ENCODE measurements around the gene PNPLA7. TPM values are rescaled to one million over a fixed set of nuclear protein-coding genes. Genes with fewer than 3 reads are reported as not detected.

Gene PNPLA7
- total and polyA plus RNA-seq, 3 donors from 2014 or later = 4.2 to 17.8 (median 10.9) TPM

GRCh38 chr9:137486141-137486490 is 64.1 kb downstream of the PNPLA7 start:
- no peak for DNase-seq
- H3K4me3 ChIP-seq = no peak overlapping the region
- H3K27ac ChIP-seq = no peak overlapping the region
- WGBS, 2 donors = 95 to 98% methylated on average over 15 of the region's 15 CpGs
- no peaks in the 10 kb centered on the region for H3K27me3 ChIP-seq
- intact Hi-C loops (cut with DNase I; ENCODE audit: low total_unique reads) = no loop called here
- no peaks in the 10 kb centered on the region for H3K9me3 ChIP-seq
- no peak for TF ChIP-seq POLR2A (IDR thresholded peaks at IDR 0.05)
- TF ChIP-seq, protein P1, sequence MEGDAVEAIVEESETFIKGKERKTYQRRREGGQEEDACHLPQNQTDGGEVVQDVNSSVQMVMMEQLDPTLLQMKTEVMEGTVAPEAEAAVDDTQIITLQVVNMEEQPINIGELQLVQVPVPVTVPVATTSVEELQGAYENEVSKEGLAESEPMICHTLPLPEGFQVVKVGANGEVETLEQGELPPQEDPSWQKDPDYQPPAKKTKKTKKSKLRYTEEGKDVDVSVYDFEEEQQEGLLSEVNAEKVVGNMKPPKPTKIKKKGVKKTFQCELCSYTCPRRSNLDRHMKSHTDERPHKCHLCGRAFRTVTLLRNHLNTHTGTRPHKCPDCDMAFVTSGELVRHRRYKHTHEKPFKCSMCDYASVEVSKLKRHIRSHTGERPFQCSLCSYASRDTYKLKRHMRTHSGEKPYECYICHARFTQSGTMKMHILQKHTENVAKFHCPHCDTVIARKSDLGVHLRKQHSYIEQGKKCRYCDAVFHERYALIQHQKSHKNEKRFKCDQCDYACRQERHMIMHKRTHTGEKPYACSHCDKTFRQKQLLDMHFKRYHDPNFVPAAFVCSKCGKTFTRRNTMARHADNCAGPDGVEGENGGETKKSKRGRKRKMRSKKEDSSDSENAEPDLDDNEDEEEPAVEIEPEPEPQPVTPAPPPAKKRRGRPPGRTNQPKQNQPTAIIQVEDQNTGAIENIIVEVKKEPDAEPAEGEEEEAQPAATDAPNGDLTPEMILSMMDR (IDR thresholded peaks at IDR 0.05) = no peak
- no peaks in the 10 kb centered on the region for H3K36me3 ChIP-seq (ENCODE audit: low read depth, missing control alignments)
- peaks cover 10% of the 10 kb centered on the region for H3K4me1 ChIP-seq

DNA sequence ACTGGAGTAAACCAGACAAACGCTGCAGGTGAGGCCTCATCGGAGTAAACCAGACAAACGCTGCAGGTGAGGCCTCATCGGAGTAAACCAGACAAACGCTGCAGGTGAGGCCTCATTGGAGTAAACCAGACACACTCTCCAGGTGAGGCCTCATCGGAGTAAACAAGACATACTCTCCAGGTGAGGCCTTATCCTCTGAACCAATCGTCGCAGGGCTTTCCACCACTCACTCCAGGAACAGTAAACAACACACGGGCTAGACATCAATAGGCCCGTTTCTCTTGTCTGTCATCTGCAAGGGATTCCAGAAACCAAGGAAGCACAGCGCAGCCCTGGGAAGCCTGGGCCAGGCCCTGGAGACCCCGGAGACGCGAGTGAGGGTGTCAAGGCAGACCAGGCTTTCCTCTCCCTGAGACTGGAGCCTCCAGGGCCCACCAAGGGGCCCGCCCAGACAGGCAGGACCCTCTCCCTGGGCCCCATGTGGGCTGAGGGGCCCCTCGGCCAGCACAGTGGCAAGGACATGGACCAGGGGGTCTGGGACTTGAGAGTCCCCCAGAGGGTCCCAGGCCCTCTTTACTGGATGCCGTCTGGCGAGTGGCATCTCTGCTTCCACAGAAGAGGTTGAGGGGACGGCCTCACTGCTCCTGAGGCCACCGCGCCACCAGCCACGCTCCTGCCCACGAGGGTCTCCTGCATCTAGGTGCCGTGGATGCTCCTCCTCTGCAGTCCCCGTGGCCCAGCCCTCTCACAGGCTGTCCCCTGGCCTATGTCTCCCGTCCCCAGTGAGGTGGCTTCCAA is 64.7 kb downstream of the PNPLA7 start:
- Histone ChIP-seq H3K4me3 (no peak overlapping the region), H3K4me1 (peaks cover 10% of the 10 kb centered on the region), H3K27ac (no peak overlapping the region), H3K27me3 (no peaks in the 10 kb centered on the region), H3K36me3 (ENCODE audit: low read depth, missing control alignments) (no peaks in the 10 kb centered on the region), H3K9me3 (no peaks in the 10 kb centered on the region)
- TF ChIP-seq POLR2A (IDR thresholded peaks at IDR 0.05) = no peak
- TF ChIP-seq, protein P1 (IDR thresholded peaks at IDR 0.05) = no peak
- DNase-seq = no peak
- 90 to 97% methylated on average over 13 to 26 of the region's 26 CpGs for WGBS, 2 donors
- intact Hi-C loops (cut with DNase I; ENCODE audit: low total_unique reads) = no loop called here

GRCh38 chr9:137484551-137485315 is 65.5 kb downstream of the PNPLA7 start:
- no peak overlapping the region for H3K27ac ChIP-seq
- 94 to 95% methylated on average over 11 to 27 of the region's 27 CpGs for WGBS, 2 donors
- H3K4me3 ChIP-seq = no peak overlapping the region
- intact Hi-C loops (cut with DNase I; ENCODE audit: low total_unique reads) = no loop called here
- no peaks in the 10 kb centered on the region for H3K27me3 ChIP-seq
- no peaks in the 10 kb centered on the region for H3K36me3 ChIP-seq (ENCODE audit: low read depth, missing control alignments)
- no peaks in the 10 kb centered on the region for H3K9me3 ChIP-seq
- peaks cover 14% of the 10 kb centered on the region for H3K4me1 ChIP-seq
- DNase-seq = no peak
- no peak for TF ChIP-seq POLR2A (IDR thresholded peaks at IDR 0.05)
- TF ChIP-seq, protein P1 (IDR thresholded peaks at IDR 0.05) = no peak

DNA sequence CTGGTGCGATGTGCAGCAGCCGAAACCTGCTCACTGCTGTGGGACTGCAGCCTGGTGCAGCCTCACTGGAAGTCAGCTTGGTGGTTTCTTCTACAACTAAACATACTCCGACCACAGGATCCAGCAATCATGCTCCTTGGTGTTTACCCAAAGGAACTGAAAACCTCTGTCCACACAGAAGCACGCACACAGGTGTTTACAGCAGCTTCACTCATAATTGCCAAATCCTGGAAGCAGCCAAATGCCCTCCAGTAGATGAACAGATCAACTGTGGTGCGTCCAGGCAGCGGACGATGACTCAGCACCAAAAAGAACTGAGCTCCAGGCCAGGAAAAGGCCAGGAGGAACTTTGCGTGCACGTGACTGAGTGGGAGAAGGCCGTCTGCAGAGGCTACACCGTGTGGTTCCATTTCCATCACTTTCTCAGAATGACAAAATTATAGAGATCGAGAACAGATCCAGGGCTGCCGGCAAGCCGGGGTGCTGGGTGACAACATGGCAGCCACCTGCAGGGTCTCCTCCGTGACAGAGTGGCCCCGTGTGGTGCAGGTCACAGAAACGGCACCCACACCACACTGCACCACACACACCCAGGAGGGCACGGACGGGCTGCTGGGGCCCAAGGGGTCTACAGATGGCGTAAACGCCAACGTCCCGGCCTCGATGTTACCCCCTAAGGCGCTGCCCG is 68.0 kb downstream of the PNPLA7 start:
- Histone ChIP-seq H3K36me3 (ENCODE audit: low read depth, missing control alignments) (no peaks in the 10 kb centered on the region), H3K4me3 (no peak overlapping the region), H3K27me3 (no peaks in the 10 kb centered on the region), H3K27ac (peak overlapping the region in 1 of 2 donors; percentile 50), H3K9me3 (no peaks in the 10 kb centered on the region), H3K4me1 (peaks cover 16% of the 10 kb centered on the region)
- intact Hi-C loops (cut with DNase I; ENCODE audit: low total_unique reads) = no loop called here
- TF ChIP-seq, protein P1 (IDR thresholded peaks at IDR 0.05) = no peak
- no peak for TF ChIP-seq POLR2A (IDR thresholded peaks at IDR 0.05)
- peak; percentile 69 for DNase-seq
- 75 to 78% methylated on average over 26 of the region's 26 CpGs for WGBS, 2 donors
